CD4-positive, alpha-beta T cell (primary cell): ENCODE measurements around the gene CHST12. TPM values are rescaled to one million over a fixed set of nuclear protein-coding genes. Genes with fewer than 3 reads are reported as not detected.

Experiments
- ATAC-seq: fragments of 200-7000 bp; cut with Tn5 transposase; one replicate; pipeline ENCODE4 v1.10.0; 2022; ENCODE audit warnings: mild to moderate bottlenecking; ENCODE audit not compliant: poor library complexity
- CTCF ChIA-PET: fragments of 350-600 bp; sonication (Branson Sonifier 250); formaldehyde crosslinking; loops from one replicate; lab custom pipeline; 2021; ENCODE audit warnings: antibody characterized with exemption, inconsistent platforms; lab: Charles Lee
- POLR2A ChIA-PET: fragments of 350-600 bp; sonication (Branson Sonifier 250); formaldehyde crosslinking; loops from one replicate; lab custom pipeline; 2021; ENCODE audit warnings: antibody characterized with exemption, inconsistent platforms; lab: Charles Lee
- DNase-seq, 14 experiments: peaks; one replicate each; pipeline ENCODE4 v3.0.0-alpha.2; 2013 to 2020; ENCODE audit warnings: mixed read lengths in 2 of 14
- H3K27ac ChIP-seq, 2 donors: one replicate each; pipeline versions ENCODE4 v1.5.1 to v1.7.0; 2013; ENCODE audit warnings: low read length in 2 of 2, low read depth in 1 of 2, mild to moderate bottlenecking in 1 of 2
- H3K27me3 ChIP-seq, 2 experiments: 1 replicate in 1 of 2; 2 replicates in 1 of 2; pipeline versions ENCODE4 v1.6.1 to v1.7.0; 2013; ENCODE audit warnings: low read length in 2 of 2, control low read depth in 1 of 2, mild to moderate bottlenecking in 1 of 2, moderate library complexity in 1 of 2; ENCODE audit not compliant: insufficient read depth in 2 of 2, control insufficient read depth in 1 of 2
- H3K36me3 ChIP-seq: one replicate; pipeline ENCODE4 v1.6.1; 2013; ENCODE audit warnings: low read length, control low read depth; ENCODE audit not compliant: insufficient read depth
- H3K4me1 ChIP-seq: one replicate; pipeline ENCODE4 v1.6.1; 2013; ENCODE audit warnings: low read length, control low read depth; ENCODE audit not compliant: insufficient read depth
- H3K4me3 ChIP-seq: one replicate; pipeline ENCODE4 v1.5.1; 2013; ENCODE audit warnings: mild to moderate bottlenecking, low read length, moderate library complexity
- H3K9me3 ChIP-seq, 2 experiments: 1 replicate in 1 of 2; 2 replicates in 1 of 2; pipeline versions ENCODE4 v1.6.1 to v1.7.0; 2013; ENCODE audit warnings: low read length in 2 of 2, mild to moderate bottlenecking in 2 of 2, control low read depth in 1 of 2, moderate library complexity in 1 of 2; ENCODE audit not compliant: control insufficient read depth in 1 of 2, insufficient read depth in 1 of 2
- H3K27ac Mint-ChIP-seq: one replicate; pipeline ENCODE4 v1.8.0; 2020; ENCODE audit warnings: mixed read lengths
- H3K27me3 Mint-ChIP-seq: one replicate; pipeline ENCODE4 v1.8.0; 2021; ENCODE audit warnings: mixed read lengths
- H3K36me3 Mint-ChIP-seq: one replicate; pipeline ENCODE4 v1.8.0; 2021; ENCODE audit warnings: low read depth, mixed read lengths
- H3K4me1 Mint-ChIP-seq: one replicate; pipeline ENCODE4 v1.8.0; 2021; ENCODE audit warnings: low read depth, mixed read lengths
- H3K4me3 Mint-ChIP-seq: one replicate; pipeline ENCODE4 v1.8.0; 2020; ENCODE audit warnings: mild to moderate bottlenecking, mixed read lengths
- H3K9me3 Mint-ChIP-seq: one replicate; pipeline ENCODE4 v1.8.0; 2020; ENCODE audit warnings: mixed read lengths
- intact Hi-C, 2 experiments: fragments of 100-400 bp; cut with DNase I in 1 of 2; cut with micrococcal nuclease in 1 of 2; formaldehyde crosslinking; loops; one replicate each; pipeline versions ENCODE4 v1.15.1 to v1.9.0; 2023 to 2025; cut with DNase I, micrococcal nuclease
- total RNA-seq, 174 experiments: library from RNA in 2 of 174; stranded (reverse) in 2 of 174; gene quantifications; one replicate each; pipeline ENCODE4 v1.2.3 and lab custom pipeline; 2021 to 2026
- TF ChIP-seq, protein P1 (sequence below): fragments of 200-600 bp; IDR thresholded peaks from one replicate; pipeline ENCODE4 v1.8.0; 2022; ENCODE audit warnings: antibody characterized with exemption, mild to moderate bottlenecking

CHST12 gene
- total RNA-seq, 2 experiments from 2014 or later, result 6.6 to 8.6 TPM

DNA sequence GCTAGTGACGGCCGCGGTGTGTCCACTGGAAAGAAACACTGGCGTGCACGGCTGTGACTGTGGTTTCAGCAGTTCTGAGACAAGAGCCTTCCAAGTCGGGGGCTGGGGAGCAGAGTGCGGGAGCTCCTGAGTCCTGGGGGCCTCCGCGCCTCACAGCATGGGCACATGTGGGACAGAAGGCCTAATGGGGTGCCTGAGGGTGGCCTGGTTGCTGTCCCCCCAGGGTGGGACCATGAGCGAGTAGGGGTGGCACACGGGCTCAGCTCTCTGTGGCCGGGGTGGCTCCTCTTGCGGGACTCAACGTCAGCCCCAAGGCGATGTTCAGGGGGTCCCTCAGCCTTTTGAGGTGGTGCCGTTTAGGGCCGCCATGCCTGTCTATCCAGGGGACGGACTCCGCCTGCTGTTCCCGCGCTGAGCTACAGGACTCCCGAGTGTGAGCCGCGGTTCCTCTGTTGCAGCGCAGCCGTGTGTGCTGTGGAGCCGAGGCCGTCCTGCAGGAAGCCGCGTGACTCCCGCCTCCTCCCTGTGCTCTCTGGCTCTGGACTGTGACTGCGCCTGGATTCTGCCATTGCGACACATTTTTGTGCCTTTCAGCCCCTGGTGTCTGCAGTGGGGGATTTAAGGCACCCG, 23.5 kb upstream of the CHST12 start:
- POLR2A ChIA-PET, result no interaction called here
- H3K9me3 Mint-ChIP-seq, result no peaks in the 10 kb centered on the region
- H3K4me1 Mint-ChIP-seq, result no peaks in the 10 kb centered on the region
- intact Hi-C loops, result no loop called here
- no peak overlapping the region for H3K4me3 Mint-ChIP-seq
- peaks cover 0 to 4% of the 10 kb centered on the region in 2 experiments for H3K9me3 ChIP-seq
- no peak for ATAC-seq
- DNase-seq, result no peak
- H3K4me3 ChIP-seq, result no peak overlapping the region
- CTCF ChIA-PET, result no interaction called here
- no peak overlapping the region for H3K27ac ChIP-seq
- peaks cover 65% of the 10 kb centered on the region for H3K36me3 Mint-ChIP-seq
- H3K27ac Mint-ChIP-seq, result no peak overlapping the region
- H3K27me3 Mint-ChIP-seq, result no peaks in the 10 kb centered on the region
- no peaks in the 10 kb centered on the region for H3K27me3 ChIP-seq
- TF ChIP-seq, protein P1, sequence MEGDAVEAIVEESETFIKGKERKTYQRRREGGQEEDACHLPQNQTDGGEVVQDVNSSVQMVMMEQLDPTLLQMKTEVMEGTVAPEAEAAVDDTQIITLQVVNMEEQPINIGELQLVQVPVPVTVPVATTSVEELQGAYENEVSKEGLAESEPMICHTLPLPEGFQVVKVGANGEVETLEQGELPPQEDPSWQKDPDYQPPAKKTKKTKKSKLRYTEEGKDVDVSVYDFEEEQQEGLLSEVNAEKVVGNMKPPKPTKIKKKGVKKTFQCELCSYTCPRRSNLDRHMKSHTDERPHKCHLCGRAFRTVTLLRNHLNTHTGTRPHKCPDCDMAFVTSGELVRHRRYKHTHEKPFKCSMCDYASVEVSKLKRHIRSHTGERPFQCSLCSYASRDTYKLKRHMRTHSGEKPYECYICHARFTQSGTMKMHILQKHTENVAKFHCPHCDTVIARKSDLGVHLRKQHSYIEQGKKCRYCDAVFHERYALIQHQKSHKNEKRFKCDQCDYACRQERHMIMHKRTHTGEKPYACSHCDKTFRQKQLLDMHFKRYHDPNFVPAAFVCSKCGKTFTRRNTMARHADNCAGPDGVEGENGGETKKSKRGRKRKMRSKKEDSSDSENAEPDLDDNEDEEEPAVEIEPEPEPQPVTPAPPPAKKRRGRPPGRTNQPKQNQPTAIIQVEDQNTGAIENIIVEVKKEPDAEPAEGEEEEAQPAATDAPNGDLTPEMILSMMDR, result no peak
- H3K4me1 ChIP-seq, result no peaks in the 10 kb centered on the region
- peaks cover 64% of the 10 kb centered on the region for H3K36me3 ChIP-seq

DNA sequence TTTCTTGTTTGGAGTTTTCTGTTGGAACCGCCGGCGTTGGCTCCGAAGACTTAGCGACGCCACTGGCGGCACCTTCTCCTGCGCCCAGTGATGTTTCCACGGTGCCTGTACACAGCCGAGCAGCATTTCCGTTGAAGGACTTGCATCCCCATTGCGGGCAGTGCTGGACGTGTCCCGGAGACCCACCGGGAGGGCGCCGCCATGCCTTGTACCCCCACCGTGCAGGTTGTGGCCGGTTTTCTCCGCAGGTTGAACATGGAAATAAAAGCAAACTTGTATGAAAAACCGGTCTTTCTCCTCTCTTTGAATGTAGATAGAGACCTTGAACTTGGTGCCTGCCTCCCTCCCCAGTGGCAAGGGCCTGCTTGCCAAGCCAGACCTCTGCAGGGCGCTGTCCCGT, 22.9 kb upstream of the CHST12 start:
- Mint-ChIP-seq H3K4me3 (no peak overlapping the region), H3K4me1 (no peaks in the 10 kb centered on the region), H3K36me3 (peaks cover 59% of the 10 kb centered on the region), H3K27me3 (no peaks in the 10 kb centered on the region), H3K27ac (no peak overlapping the region), H3K9me3 (no peaks in the 10 kb centered on the region)
- Histone ChIP-seq H3K36me3 (peaks cover 59% of the 10 kb centered on the region), H3K27ac (no peak overlapping the region), H3K27me3 (no peaks in the 10 kb centered on the region), H3K4me1 (no peaks in the 10 kb centered on the region), H3K4me3 (no peak overlapping the region), H3K9me3 (peaks cover 0 to 4% of the 10 kb centered on the region in 2 experiments)
- TF ChIP-seq, protein P1, result no peak
- intact Hi-C loops, result no loop called here
- ATAC-seq, result no peak
- CTCF ChIA-PET, result no interaction called here
- POLR2A ChIA-PET, result no interaction called here
- DNase-seq, result no peak

DNA sequence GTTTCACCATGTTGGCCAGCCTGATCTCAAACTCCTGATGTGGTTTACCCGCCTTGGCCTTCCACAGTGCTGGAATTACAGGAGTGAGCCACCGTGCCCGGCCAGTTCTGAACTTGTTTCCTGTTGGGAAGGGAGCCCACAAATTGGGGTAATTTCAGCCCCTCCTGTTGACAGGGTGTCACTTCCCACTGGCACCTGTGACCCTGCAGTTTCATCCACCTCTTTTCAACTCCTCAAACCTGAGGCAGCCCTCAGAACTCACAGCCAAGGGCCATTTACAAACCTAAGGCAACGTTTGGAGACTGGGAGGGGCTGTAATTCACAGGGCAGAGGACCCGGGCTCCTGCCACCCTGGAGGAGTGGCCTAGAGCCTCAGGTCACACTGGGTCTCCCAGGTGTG, 22.2 kb upstream of the CHST12 start:
- ATAC-seq (no peak), DNase-seq (no peak)
- H3K27ac Mint-ChIP-seq, result no peak overlapping the region
- Histone ChIP-seq H3K27me3 (no peaks in the 10 kb centered on the region), H3K36me3 (peaks cover 51% of the 10 kb centered on the region), H3K4me1 (no peaks in the 10 kb centered on the region), H3K4me3 (no peak overlapping the region), H3K9me3 (peaks cover 0 to 4% of the 10 kb centered on the region in 2 experiments), H3K27ac (no peak overlapping the region)
- H3K9me3 Mint-ChIP-seq, result no peaks in the 10 kb centered on the region
- CTCF ChIA-PET, result no interaction called here
- TF ChIP-seq, protein P1, result no peak
- H3K4me3 Mint-ChIP-seq, result no peak overlapping the region
- intact Hi-C loops, result no loop called here
- no peaks in the 10 kb centered on the region for H3K27me3 Mint-ChIP-seq
- H3K36me3 Mint-ChIP-seq, result peaks cover 52% of the 10 kb centered on the region
- POLR2A ChIA-PET, result no interaction called here
- no peaks in the 10 kb centered on the region for H3K4me1 Mint-ChIP-seq
